Upper lobe of left lung (tissue), 4 donors: ENCODE results near the gene ADAMTS16.

Experiments used
- POLR2A ChIP-seq, 4 donors: fragments of 450-650 bp; IDR thresholded peaks; one replicate each; pipeline ENCODE4 v1.5.1; 2016 to 2017; ENCODE audit warnings: antibody characterized with exemption in 4 of 4, mild to moderate bottlenecking in 2 of 4
- POLR2AphosphoS5 ChIP-seq, 2 donors: sonication (generic); formaldehyde crosslinking; IDR thresholded peaks; one replicate each; pipeline ENCODE4 v1.5.1; 2017; ENCODE audit warnings: antibody characterized with exemption in 2 of 2

GRCh38 chr5:5169466-5169865, 29.3 kb downstream of the ADAMTS16 start:
- no peak for TF ChIP-seq POLR2AphosphoS5 (IDR thresholded peaks at IDR 0.05)
- no peak for TF ChIP-seq POLR2A (IDR thresholded peaks at IDR 0.05)
